C4-2B (cell line): ENCODE data around the gene DEAF1.

ENCODE experiments used
- H3K27ac ChIP-seq: fragments of 450-650 bp; 2 replicates; pipeline ENCODE4 v1.5.1; 2017
- CTCF ChIP-seq: fragments of 450-650 bp; conservative IDR thresholded peaks from 2 replicates; pipeline ENCODE4 v1.5.1; 2017; ENCODE audit warnings: mild to moderate bottlenecking
- ZFX ChIP-seq: fragments of 450-650 bp; IDR thresholded peaks from 2 replicates; pipeline ENCODE4 v1.6.1; 2017

The DEAF1 gene

GRCh38 chr11:643366-643765, 51.7 kb downstream of the DEAF1 start:
- H3K27ac ChIP-seq: no peak overlapping the region
- TF ChIP-seq CTCF: no peak
- no peak for TF ChIP-seq ZFX

- TF ChIP-seq ZFX: no peak
- TF ChIP-seq CTCF: no peak
- no peak overlapping the region for H3K27ac ChIP-seq
Observed at GRCh38 chr11:641806-642370, 53.1 kb downstream of the DEAF1 start.

GRCh38 chr11:640021-640706, 54.9 kb downstream of the DEAF1 start:
- no peak overlapping the region for H3K27ac ChIP-seq
- TF ChIP-seq CTCF (no peak), ZFX (no peak)

- TF ChIP-seq CTCF: no peak
- TF ChIP-seq ZFX: no peak
- no peak overlapping the region for H3K27ac ChIP-seq
Observed at GRCh38 chr11:639332-639955, 55.6 kb downstream of the DEAF1 start.

- TF ChIP-seq CTCF (no peak), ZFX (no peak)
- no peak overlapping the region for H3K27ac ChIP-seq
Observed at GRCh38 chr11:638631-639331, 56.2 kb downstream of the DEAF1 start.

- H3K27ac ChIP-seq: no peak overlapping the region
- TF ChIP-seq CTCF (no peak), ZFX (no peak)
Observed at GRCh38 chr11:637593-638521, 57.2 kb downstream of the DEAF1 start.
